GM12878 (cell line): ENCODE data around the gene NINL.

Experiments used
- RAD21 ChIP-seq: IDR thresholded peaks from 2 replicates; pipeline ENCODE4 v1.6.1; 2011; ENCODE audit warnings: mild to moderate bottlenecking, low read depth, low read length, moderate library complexity; ENCODE audit not compliant: insufficient read depth
- RELA ChIP-seq: fragments of 450-650 bp; IDR thresholded peaks from 2 replicates; pipeline ENCODE4 v1.8.0; 2014; ENCODE audit warnings: borderline replicate concordance; ENCODE audit not compliant: partially characterized antibody
- TF ChIP-seq, protein P1 (sequence below): IDR thresholded peaks from 2 replicates; pipeline ENCODE4 v1.6.1; 2011; ENCODE audit warnings: low read depth, mild to moderate bottlenecking, low read length, moderate library complexity, borderline replicate concordance; ENCODE audit errors: extremely low read depth
- TF ChIP-seq, protein P2 (sequence below), 3 experiments: IDR thresholded peaks in 2 of 3; conservative IDR thresholded peaks in 1 of 3; 2 replicates each; pipeline ENCODE4 v1.5.1; 2011; ENCODE audit warnings: low read depth in 3 of 3, low read length in 3 of 3, mild to moderate bottlenecking in 3 of 3, control low read depth in 2 of 3, moderate library complexity in 2 of 3, inconsistent platforms in 1 of 3, mixed read lengths in 1 of 3; ENCODE audit not compliant: control insufficient read depth in 2 of 3, insufficient read depth in 1 of 3; ENCODE audit errors: extremely low read depth in 1 of 3
- TF ChIP-seq, protein P3 (sequence below): IDR thresholded peaks from 2 replicates; pipeline ENCODE4 v1.6.1; 2011; ENCODE audit warnings: mild to moderate bottlenecking, low read depth, low read length, moderate library complexity; ENCODE audit not compliant: insufficient replicate concordance

DNA sequence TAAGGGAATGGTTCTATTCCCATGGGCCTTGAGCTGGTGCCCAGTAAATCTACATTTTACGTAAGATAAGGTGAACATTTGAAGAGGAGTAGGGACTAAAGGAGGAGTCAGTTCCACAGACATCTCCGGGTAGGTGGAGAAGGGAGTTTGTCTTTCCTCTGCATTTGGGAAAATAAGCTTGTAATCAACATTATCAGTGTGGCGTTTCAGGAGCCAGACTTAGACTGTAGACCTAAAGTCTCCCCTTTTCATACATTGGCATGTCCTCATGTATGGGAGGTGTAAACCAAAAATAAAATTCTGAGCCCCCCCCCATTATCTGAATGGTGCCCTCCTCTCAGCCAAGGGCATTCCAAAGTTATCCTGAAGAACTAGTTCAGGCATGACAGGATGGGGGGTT is 40.2 kb downstream of the NINL start:
- TF ChIP-seq, protein P1, sequence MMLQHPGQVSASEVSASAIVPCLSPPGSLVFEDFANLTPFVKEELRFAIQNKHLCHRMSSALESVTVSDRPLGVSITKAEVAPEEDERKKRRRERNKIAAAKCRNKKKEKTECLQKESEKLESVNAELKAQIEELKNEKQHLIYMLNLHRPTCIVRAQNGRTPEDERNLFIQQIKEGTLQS, result no peak
- TF ChIP-seq, protein P2, sequence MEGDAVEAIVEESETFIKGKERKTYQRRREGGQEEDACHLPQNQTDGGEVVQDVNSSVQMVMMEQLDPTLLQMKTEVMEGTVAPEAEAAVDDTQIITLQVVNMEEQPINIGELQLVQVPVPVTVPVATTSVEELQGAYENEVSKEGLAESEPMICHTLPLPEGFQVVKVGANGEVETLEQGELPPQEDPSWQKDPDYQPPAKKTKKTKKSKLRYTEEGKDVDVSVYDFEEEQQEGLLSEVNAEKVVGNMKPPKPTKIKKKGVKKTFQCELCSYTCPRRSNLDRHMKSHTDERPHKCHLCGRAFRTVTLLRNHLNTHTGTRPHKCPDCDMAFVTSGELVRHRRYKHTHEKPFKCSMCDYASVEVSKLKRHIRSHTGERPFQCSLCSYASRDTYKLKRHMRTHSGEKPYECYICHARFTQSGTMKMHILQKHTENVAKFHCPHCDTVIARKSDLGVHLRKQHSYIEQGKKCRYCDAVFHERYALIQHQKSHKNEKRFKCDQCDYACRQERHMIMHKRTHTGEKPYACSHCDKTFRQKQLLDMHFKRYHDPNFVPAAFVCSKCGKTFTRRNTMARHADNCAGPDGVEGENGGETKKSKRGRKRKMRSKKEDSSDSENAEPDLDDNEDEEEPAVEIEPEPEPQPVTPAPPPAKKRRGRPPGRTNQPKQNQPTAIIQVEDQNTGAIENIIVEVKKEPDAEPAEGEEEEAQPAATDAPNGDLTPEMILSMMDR (IDR thresholded peaks at IDR 0.05 in 2 of 3, conservative IDR thresholded peaks at IDR 0.05 in 1 of 3; ENCODE audit: control insufficient read depth in 2 of 3, extremely low read depth in 1 of 3, insufficient read depth in 1 of 3, low read depth in 3 of 3, low read length in 3 of 3), result no peak
- TF ChIP-seq, protein P3, sequence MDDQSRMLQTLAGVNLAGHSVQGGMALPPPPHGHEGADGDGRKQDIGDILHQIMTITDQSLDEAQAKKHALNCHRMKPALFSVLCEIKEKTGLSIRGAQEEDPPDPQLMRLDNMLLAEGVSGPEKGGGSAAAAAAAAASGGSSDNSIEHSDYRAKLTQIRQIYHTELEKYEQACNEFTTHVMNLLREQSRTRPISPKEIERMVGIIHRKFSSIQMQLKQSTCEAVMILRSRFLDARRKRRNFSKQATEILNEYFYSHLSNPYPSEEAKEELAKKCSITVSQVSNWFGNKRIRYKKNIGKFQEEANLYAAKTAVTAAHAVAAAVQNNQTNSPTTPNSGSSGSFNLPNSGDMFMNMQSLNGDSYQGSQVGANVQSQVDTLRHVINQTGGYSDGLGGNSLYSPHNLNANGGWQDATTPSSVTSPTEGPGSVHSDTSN, result no peak
- TF ChIP-seq RELA (no peak), RAD21 (no peak)
